GM18502 (cell line): ENCODE measurements around the gene FUT7.
"Not testable (repeated sequence)": the region's sequence is repeated elsewhere in the genome, so short reads cannot be mapped to it uniquely, and the experiment has no call there.

ENCODE experiments used
- ATAC-seq: cut with Tn5 transposase; IDR thresholded peaks from one replicate; pipeline ENCODE4 v1.9.1; 2021; ENCODE audit warnings: mild to moderate bottlenecking; ENCODE audit not compliant: unreplicated experiment, poor library complexity

Gene FUT7

DNA sequence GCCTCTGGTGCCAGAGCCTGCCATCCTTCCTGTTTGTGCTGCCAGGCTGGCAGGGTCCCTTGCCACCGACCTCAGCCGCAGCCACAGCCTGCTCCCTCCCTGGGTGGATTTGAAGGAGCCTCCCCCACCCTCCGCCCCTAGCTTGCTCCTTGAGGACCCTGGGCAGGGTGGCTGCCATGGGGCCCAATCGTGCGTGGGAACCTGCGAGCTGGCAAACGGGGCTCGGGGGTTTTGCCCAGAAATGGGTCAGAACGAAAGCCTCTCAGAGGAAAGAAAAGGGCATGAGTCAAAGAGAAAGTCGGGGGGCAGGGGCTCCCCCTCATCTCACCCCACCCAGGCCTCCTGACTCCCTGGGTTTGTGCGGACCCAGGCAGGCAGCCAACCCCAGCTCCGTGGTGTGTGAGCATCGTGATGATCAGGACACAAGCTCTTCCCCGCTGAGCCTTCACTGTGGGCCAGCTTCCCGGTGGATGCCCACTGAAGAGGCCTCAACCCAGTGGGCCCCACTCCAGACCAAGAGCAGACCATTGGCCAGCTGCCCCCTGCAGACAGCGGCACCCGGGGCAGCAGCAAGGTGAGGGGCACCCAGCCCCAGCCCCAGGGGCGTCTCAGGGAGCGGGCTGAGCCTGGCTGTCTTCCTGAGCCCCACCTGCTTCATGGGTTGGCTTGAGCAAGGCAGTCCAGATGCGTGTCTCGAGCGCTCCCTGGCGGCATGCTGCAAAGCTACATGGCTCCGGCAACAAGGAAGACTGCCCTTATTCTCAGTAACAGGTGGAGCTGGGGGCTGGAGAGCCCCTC, 3.0 kb upstream of the FUT7 start:
- ATAC-seq = peak; percentile 57

DNA sequence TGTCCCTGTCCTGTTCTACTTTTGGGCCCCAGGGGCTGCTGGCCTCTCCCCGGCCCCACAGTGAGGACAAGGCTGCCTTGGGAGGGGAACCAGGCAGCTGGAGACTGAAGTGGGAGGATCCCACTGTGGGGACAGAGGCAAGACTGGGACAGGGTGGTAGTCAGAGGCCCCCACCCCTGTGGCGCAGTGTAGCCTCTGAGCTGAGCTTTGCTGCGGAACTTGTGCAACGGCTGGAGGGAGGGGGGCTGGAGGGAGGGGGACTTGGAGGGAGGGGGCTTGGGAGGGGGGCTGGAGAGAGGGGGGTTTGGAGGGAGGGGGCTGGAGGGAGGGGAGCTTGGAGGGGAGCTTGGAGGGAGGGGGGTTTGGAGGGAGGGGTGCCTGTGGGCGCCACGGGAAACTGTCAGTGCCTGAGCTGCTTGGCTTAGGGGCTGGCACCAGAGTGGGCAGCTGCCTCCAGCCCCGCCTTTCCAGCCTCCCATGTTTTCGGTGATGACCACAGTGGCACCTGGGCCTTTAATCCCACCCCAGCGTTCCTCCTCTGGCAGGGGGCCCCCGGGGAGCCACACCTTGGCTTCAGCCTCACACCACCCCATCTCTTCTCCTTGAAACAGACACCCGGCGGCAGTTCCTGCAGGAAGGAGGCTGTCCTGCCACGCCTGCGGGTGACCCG, 2.3 kb upstream of the FUT7 start:
- ATAC-seq = no peak

DNA sequence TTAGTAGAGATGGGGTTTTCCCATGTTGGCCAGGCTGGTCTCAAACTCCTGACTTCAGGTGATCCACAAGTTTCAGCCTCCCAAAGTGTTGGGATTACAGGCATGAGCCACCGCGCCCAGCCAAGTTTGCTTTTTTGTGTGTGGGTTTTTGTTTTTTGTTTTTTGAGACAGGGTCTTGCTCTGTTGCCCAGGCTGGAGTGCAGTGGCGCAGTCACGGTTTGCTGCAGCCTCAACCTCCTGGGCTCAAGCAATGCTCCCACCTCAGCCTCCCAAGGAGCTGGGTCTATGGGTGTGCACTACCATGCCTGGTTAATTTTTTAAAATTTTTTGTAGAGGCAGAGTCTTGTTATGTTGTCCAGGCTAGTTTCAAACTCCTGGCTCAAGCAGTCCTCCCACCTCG, 1.6 kb upstream of the FUT7 start:
- not testable (repeated sequence) for ATAC-seq

DNA sequence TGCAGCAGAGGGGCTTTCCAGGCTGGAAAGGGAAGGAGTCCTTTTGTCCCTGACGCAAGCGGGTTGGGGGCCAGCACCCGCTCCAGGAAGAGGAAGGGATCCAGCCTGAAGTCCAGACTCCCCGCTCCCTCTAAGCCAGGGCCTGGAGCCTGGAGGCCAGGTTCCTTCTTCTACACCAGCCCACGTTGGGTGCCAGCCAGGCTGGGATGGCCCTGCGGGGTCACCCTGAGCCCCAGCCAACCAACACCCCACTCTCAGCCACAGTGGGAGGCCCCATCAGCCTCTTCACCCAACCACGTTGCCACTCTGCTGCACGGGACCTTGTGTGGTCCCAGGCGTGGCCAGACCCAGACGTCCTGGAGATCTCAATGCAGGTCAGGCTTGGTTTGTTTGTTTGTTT, 970 bp upstream of the FUT7 start:
- ATAC-seq = no peak

DNA sequence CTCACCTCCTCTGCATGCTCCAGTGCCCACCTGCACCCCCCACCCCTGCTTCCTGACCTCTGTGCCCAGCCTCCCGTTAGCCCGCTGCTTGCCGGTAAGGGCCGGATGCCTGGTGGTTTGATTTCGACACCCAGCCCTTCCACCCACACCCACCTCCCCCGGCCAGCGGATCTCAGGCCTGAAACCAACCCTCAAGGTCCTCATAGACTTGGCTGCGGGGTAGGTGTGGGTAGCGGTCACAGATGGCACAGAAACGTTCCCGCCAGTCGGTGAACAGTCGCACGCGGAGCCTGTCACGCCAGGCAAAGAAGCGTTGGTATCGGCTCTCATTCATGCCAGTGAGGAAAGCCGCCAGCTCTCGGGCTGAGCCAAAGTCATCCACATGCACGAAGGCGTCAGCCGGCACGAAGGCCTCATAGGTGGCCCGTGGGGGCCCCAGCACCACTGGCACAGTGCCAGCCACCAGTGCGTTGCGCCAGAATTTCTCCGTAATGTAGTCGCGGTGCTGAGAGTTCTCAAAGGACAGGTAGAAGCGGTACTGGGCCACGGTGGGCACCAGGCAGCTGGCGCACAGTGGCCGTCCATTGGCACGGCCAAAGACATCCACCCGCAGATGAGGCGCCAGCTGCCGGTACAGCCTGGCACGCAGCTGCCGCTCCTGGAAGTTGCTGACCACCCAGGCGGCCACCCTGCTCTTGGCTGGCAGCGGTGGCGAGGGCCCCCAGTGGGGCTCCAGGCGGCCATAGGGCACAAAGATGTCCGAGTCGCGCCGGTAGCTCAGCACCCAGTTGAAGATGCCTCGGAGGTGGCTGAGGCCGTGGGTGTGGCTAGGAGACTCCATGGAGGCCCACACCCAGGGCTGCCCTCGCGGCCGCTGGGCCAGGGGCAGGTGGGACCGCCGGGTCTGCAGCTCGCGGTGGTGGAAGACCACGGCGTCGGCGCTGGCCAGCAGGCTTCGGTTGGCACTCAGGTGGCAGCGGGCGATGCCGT, 1.1 kb downstream of the FUT7 start:
- no peak for ATAC-seq

DNA sequence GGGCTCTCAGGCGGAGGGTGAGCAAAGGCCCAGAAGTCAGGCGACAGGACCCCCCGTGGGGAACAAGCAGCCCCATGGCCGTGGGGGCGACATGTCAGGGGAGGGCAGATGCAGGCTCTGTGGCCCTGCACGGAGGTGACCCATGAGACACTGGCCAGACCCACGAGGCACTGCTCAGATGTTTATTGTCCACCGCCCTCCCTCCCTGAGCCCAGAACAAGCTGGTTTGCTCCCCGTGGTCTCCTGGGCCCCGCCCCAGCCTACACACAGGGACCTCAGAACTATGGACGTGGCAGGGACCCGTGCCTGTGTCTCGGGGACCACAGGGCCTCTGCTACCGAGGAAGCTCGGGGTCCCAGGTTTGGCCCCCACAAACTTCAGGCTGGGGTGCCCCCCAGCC, 1.9 kb downstream of the FUT7 start:
- ATAC-seq = no peak

DNA sequence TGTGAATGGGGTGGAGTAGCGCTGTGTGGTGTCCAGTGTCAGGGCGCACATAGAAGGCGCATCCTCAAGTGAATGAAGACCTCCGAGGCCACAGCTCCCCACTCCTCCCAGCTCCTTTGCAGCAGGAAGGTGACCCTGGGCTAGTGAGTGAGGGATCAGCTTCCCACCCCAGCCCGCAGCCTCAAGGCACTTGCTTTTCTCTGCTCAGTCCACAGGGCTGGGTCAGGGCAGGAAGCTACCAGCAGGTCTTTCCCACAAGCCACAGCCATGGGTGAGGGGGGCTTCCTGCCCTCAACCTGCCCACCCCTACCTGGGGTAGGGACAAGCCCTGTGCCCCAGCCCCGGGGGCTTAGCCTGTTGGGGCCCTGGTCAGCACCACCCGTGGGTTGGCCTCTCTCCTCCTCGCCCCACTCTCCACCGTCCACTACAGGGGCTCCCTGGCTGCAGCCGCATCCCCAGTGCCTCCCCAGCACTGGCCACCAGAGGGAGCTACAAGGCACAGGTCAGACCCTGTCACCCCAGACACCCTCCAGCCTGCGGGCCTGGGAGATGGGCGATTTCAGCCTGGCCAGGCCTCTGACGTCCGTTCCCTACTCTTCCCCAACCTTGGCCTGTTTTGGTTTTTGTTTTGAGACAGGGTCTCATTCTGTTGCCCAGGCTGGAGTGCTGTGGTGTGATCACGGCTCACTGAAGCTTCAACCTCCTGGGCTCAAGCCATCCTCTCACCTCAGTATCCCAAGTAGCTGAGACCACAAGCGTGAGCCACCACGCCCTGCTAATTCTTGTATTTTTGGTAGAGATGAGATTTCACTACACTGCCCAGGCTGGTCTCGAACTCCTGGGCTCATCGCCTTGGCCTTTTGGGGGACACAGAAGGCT, 2.6 kb downstream of the FUT7 start:
- ATAC-seq = no peak

DNA sequence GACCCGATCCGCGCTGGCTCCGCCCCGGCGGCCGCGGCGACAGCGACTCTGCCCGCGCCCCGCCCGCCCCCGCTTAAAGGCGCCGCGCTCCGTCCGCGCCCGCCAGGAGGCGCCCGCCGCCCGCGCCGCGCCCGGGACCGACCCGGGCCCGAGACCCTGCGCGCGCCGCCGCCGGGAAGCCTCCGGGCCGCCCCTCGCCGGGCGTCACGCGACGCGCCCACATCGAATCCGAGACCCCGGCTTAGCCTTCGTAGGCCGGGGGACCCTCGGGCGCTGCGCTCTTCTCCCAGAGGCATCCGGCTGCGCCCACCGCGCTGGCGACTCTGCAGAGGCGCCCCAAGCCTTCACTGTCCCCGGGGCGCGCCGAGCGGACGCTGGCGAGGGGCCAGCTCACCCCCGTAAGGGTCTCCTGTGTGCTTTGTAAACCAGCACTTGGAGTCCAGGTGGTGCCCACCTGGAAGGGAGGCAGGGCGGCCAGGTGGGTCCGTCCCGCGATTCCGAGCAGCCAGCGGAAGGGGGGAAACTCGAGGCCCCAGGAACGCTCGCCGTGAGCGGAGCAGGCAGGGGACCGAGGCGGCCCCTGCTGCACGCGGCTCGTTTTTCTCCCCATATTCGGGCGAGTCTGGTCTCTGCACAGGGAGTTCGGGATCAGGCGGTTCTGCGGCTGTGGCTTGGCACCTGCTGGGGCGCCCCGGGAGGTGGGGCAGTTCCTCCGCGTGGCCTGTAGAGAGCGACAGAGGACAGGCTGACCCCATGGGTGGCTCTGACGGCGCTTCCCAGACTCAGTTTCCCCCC, 3.4 kb downstream of the FUT7 start:
- ATAC-seq = peak; percentile 44

DNA sequence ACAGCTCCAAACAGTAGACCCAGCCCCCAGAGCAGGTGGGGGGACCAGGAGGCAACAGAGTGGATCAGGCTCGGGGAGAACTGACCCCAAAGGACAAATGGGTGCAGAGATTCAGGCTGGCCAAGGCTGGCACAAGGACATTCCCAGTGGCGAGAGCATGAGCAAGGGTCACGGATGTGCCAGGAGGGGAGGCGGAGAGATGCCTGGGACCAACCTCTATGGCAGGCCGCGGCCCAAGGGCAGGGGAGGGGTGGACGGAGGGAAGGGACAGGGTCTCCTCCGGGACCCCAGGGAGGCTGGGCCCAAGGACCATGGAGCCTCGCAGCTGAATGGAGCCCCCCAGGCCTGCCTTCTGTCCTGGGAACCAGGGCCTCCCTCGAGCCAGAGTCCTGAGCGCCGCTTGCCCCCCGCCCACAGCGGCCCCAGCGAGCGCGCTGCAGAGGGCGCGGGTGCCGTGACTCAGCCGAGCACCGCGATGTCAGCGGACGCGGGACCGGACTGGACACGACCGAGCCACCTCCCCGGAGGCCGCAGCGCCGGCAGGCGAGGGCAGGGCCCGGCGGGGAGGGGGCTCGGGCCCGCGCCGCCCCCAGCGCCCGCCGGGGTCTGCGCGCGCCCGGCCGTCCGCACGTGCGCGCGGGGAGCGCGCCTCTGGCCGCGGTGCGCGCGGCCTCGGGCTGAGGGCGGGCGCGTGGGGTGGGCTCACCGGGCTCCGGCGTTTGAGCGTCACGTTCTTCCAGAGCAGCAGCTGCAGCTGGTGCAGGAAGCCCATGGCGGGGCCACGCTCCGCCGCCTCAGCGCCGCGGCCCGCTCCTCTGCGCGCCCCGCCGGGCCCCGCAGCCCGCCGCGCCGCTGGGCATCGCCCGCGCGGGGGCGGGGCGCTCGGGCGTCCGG, 4.3 kb downstream of the FUT7 start, which contains the start of gene ABCA2:
ABCA2 (minus strand) TSS at position 869 of the 894 bp plus-strand sequence; CDS start at position 772, 97 bp downstream.
- ATAC-seq = no peak

DNA sequence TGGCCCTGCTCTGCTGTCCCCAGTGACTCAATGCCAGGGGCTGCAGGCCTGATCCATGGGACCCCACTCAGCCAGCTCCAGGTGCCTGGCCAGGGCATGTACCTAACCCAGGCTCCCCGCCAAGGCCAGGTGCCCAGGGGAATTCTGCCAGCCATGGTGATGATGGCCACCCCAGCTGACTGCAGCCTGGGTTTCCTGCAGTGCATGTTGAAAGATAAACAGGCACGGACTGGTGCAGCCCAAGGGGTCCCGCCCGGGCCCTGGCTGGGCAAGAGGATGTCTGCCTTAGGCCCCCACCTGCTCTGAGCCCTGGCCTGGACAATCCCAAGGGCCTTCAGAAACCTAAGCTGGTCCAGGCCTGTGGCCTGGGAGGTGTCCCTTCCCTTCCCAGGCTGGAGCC, 5.1 kb downstream of the FUT7 start:
- ATAC-seq = no peak

DNA sequence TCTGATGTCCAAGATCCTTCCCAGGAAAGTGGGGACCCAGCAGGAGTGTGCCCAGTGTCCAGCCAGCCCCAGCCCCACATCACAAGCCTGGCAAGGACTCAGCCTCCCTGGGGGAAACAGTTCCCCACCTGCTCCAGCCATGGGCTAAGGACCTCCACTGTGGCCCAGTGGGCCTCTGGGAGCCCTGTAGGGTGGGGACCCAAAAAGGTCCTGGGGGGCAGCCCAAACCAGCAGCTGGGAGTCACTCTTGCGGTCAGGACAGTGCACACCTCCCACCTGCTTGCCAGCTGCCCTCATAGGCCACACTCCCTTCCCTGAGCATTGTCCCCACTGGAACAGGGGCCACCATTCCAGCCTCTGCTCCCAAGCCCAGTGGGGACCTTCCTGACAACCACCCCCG, 5.5 kb downstream of the FUT7 start:
- no peak for ATAC-seq

DNA sequence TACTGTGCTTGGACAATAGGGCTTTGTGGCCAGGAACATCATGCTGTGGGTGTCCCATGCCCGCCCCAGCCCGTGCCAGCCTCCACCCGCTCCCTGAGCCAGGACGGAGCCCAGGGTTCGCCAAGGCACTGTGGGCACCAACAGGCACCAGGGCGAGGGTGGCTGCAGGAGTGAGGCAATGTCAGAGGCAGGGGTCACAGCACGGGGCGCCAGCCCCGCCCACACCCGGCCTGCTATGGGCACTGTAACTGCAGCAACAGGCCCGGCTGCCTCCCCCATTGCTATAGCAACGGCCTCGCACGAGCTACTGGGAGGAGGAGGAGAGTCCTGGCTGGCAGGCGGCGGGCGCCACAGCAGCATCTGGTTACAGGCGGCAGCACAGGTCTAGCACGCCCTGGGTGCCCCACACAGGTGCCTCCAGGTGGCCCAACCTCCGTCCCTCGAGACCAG, 6.3 kb downstream of the FUT7 start:
- ATAC-seq = no peak

DNA sequence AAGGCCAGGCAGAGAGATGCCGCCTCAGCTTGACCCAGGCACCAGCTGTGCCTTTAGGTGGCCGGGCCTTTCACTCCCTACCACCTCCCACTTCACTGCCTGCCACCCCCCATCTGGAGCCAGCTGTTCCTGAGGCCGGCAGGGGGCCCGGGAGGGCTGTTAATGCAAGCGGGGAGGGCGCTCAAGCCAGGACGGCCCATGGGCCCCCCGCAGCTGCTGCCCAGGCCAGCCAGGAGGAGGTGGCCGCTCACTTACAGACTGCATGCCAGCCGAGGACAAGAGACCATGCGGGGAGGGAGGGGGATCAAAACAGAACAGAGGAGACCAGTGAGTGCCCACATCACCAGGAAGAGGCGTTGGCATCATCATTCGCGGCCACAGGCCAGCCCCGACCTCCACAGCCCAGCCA, 8.3 kb downstream of the FUT7 start:
- no peak for ATAC-seq

DNA sequence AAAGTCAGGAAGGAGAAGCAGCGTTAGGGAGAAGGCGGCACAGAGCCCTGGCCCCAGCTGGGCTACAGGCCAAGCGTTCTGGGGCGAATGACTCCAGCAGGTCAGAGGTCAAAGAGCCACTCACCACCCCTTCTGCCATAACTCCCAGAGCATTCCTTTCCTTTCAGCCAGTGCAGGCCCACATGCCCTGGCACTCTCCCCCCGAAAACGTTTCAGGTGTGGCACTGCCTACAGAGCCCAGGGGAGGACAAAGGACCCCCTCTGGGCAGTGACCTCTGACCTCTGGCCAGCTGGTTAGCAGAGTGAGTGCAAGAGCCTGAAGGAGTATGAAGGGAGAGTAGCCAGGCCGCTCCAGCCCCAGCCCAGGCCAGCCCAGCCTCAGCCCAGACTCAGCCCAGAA, 8.7 kb downstream of the FUT7 start:
- no peak for ATAC-seq

DNA sequence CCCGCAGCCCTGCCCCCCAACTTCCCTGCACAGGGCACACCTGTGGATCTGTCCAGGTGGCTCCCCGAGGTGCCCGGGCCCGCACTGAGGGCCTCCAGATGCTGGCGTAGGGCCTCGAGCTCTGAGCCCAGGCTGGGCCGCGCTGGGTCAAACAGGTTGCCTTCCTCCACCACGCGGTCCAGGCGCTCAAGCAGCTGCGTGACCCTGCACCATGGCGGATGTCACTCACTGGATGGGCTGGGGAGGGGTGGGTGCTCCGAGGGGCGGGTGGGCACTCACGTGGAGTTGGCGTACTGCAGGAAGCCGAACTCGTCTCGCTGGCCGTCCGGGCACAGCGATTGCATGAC, 9.3 kb downstream of the FUT7 start:
- ATAC-seq = no peak

DNA sequence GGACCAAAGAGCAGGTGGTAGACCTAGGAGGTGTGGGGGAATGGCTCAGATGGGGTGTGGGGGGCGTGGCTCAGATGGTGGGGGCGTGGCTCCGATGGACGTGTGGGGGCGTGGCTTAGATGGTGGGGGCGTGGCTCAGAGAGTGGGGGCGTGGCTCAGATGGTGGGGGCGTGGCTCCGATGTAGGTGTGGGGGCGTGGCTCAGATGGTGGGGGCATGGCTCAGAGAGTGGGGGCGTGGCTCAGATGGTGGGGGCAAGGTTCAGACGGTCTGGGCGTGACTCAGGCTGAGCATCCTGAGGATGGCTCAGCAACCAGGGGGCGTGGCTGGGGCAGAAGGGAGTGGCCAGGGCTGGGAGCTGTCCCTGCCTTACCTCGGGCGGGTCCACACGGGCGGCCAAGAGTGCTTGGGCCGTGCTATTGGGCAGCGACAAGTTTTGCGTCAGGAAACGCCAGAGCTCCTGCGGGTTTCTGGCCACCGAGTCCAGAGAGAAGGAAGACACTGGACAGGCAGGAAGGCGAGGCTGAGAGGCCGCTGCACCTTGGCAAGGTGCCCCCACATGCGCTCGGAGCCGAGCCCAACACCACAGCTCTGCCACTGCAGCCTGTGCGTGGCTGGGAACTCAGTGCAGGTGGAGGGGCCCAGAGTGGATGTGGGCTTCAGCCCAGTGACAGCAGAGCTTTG, 9.8 kb downstream of the FUT7 start:
- ATAC-seq = no peak

DNA sequence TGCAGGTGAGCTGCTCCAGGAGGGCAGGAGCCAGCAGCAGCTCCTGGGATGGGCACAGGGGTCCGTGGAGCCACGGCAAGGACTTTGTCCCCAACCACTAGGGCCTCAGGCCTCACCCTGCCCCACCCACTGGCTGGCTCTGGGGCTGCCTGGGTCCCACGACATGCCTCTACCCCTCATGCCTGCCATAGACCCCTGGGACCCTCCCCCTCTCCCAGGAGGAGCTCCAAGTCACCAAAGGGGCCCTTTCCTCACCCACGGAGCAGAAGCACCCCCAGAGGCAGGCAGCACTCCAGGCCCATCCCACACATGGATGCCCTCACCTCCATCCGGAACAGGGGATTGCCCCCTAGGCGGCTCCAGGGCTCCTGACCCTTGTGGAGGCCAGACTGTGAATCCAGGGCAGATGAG, 10.3 kb downstream of the FUT7 start:
- ATAC-seq = no peak
